ENCODE measurements around the gene PAPPA.

PAPPA gene

GRCh38 chr9:116355153-116355921, 201.7 kb downstream of the PAPPA start:
- FAIRE-seq = no peak

GRCh38 chr9:116358251-116358650, 204.7 kb downstream of the PAPPA start:
- no peak for FAIRE-seq

- FAIRE-seq = no peak
Measured at GRCh38 chr9:116360016-116360415, 206.4 kb downstream of the PAPPA start.

- FAIRE-seq = no peak
Measured at GRCh38 chr9:116360989-116361388, 207.4 kb downstream of the PAPPA start.

GRCh38 chr9:116361547-116361946, 208.0 kb downstream of the PAPPA start:
- FAIRE-seq = no peak

- FAIRE-seq = no peak
Measured at GRCh38 chr9:116362493-116362892, 208.9 kb downstream of the PAPPA start.

GRCh38 chr9:116365056-116365471, 211.5 kb downstream of the PAPPA start:
- no peak for FAIRE-seq

GRCh38 chr9:116366241-116366640, 212.7 kb downstream of the PAPPA start:
- FAIRE-seq = no peak

GRCh38 chr9:116368680-116369079, 215.1 kb downstream of the PAPPA start:
- no peak for FAIRE-seq

- FAIRE-seq = no peak
Measured at GRCh38 chr9:116369706-116370105, 216.1 kb downstream of the PAPPA start.

- no peak for FAIRE-seq
Measured at GRCh38 chr9:116370556-116370955, 217.0 kb downstream of the PAPPA start.

GRCh38 chr9:116372081-116372673, 218.6 kb downstream of the PAPPA start:
- FAIRE-seq = no peak

GRCh38 chr9:116372786-116373185, 219.2 kb downstream of the PAPPA start:
- FAIRE-seq = no peak

- FAIRE-seq = no peak
Measured at GRCh38 chr9:116377179-116377798, 223.7 kb downstream of the PAPPA start.

GRCh38 chr9:116378873-116379272, 225.3 kb downstream of the PAPPA start:
- no peak for FAIRE-seq

GRCh38 chr9:116379821-116380220, 226.2 kb downstream of the PAPPA start:
- no peak for FAIRE-seq

GRCh38 chr9:116380496-116380995, 227.0 kb downstream of the PAPPA start:
- FAIRE-seq = no peak

GRCh38 chr9:116381350-116381749, 227.8 kb downstream of the PAPPA start:
- no peak for FAIRE-seq

- FAIRE-seq = no peak
Measured at GRCh38 chr9:116382053-116382452, 228.5 kb downstream of the PAPPA start.

GRCh38 chr9:116383133-116383532, 229.5 kb downstream of the PAPPA start:
- FAIRE-seq = no peak

GRCh38 chr9:116383936-116384335, 230.3 kb downstream of the PAPPA start:
- no peak for FAIRE-seq

- FAIRE-seq = no peak
Measured at GRCh38 chr9:116387934-116388698, 234.5 kb downstream of the PAPPA start.
